ENCODE data around the gene RBL1. TPM values are rescaled to one million over a fixed set of nuclear protein-coding genes. Genes with fewer than 3 reads are reported as not detected.

The RBL1 gene
- total RNA-seq, 1 experiment from 2014 or later, result 30.2 TPM

DNA sequence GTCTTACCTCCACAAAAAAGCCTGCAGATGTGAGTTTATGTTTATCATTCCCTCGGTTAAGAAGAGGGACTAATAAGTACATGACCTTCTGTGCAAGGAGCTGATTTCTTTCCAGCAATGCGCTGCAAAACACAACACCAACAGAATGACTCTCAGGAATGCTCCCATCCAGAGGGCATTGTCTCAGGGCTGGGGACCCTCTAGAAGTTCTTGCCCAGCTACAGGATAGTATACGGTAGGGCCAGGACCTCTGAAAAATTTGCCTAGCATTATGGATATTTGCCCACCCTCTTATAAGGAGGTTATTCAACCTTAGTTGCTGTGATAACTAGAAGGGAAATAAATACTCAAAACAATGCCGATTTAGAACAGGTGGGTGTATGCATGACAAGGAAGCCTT lies 24.7 kb upstream of the RBL1 start:
- H3K4me3 ChIP-seq (ENCODE audit: low read depth, low read length, poor library complexity, severe bottlenecking), result no peak overlapping the region
- no TSS peak for BruUV-seq (replicated peaks)
- H3K4me1 ChIP-seq (ENCODE audit: insufficient read depth, low read length, poor library complexity, severe bottlenecking), result no peaks in the 10 kb centered on the region
- intact Hi-C loops (cut with micrococcal nuclease; ENCODE audit: unreplicated experiment), result no loop called here
- DNase-seq (ENCODE audit: low spot score), result no peak
- no peaks in the 10 kb centered on the region for H3K27me3 ChIP-seq (replicated peaks; ENCODE audit: insufficient read depth, low read depth, low read length, poor library complexity)
- no peak for TF ChIP-seq EZH2 (IDR thresholded peaks at IDR 0.05; ENCODE audit: borderline replicate concordance, low read depth, low read length, poor library complexity, severe bottlenecking)
- TF ChIP-seq, protein P1, sequence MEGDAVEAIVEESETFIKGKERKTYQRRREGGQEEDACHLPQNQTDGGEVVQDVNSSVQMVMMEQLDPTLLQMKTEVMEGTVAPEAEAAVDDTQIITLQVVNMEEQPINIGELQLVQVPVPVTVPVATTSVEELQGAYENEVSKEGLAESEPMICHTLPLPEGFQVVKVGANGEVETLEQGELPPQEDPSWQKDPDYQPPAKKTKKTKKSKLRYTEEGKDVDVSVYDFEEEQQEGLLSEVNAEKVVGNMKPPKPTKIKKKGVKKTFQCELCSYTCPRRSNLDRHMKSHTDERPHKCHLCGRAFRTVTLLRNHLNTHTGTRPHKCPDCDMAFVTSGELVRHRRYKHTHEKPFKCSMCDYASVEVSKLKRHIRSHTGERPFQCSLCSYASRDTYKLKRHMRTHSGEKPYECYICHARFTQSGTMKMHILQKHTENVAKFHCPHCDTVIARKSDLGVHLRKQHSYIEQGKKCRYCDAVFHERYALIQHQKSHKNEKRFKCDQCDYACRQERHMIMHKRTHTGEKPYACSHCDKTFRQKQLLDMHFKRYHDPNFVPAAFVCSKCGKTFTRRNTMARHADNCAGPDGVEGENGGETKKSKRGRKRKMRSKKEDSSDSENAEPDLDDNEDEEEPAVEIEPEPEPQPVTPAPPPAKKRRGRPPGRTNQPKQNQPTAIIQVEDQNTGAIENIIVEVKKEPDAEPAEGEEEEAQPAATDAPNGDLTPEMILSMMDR (conservative IDR thresholded peaks at IDR 0.05; ENCODE audit: low read depth, low read length), result no peak
- no peaks in the 10 kb centered on the region for H3K36me3 ChIP-seq (ENCODE audit: insufficient read depth, low read length, poor library complexity, severe bottlenecking)
- POLR2A ChIA-PET (ENCODE audit: low non-redundant PET), result no interaction called here
- no peaks in the 10 kb centered on the region for H3K9me3 ChIP-seq (ENCODE audit: low read depth, low read length, poor library complexity, severe bottlenecking)
- CTCF ChIA-PET, result no interaction called here
- H3K27ac ChIP-seq (ENCODE audit: low read depth, low read length, poor library complexity, severe bottlenecking), result no peak overlapping the region

DNA sequence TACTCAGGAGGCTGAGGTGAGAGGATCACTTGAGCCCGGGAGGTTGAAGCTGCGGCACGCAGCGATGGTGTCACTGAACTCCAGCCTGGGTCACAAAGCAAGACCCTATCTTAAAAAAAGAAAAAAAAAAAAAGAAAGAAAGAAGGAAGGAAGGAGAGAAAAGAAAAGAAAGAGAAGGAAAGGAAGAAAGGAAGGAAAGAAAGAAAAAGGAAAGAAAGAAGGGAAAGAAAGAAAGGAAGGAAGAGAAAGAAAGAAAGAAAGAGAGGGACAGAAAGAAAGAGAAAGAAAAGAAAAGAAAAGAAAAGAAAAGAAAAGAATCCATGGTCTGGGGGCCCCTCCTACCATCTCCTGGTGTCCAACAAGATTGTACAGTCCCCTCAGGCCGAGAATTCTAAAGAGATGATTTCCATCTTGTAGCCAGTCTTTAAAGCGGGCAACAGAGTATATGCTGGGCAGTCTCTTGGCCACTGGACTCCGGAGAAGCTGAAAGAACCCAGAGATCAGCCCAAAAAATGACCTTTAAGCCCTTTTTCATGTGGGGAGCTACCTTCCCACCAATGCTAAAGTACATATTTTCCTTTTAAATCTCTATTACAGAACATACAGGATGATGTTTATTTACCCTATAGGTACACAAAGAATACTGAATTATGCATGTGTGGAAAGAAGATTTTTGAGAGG lies 23.7 kb upstream of the RBL1 start:
- no TSS peak for BruUV-seq (replicated peaks)
- POLR2A ChIA-PET (ENCODE audit: low non-redundant PET), result no interaction called here

DNA sequence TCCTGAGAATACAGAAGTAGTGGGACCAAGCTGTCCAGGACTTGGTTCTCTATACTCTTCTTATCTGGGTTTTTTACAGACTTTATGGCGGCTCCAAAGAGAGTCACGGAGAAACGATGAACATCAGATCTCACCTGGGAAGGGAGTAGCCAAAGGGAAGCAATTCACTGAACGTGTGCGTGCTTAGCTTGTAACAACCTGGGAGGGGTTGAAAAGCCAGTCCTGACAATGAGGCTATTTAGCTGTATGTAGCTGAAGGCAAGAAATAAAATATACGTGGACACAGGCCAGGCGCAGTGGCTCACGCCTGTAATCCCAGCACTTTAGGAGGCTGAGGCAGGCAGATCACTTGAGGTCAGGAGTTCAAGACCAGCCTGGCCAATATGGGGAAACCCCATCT lies 18.2 kb upstream of the RBL1 start:
- ChIA-PET POLR2A (ENCODE audit: low non-redundant PET) (no interaction called here), CTCF (no interaction called here)
- Histone ChIP-seq H3K36me3 (ENCODE audit: insufficient read depth, low read length, poor library complexity, severe bottlenecking) (no peaks in the 10 kb centered on the region), H3K9me3 (ENCODE audit: low read depth, low read length, poor library complexity, severe bottlenecking) (no peaks in the 10 kb centered on the region), H3K4me3 (ENCODE audit: low read depth, low read length, poor library complexity, severe bottlenecking) (no peak overlapping the region), H3K27me3 (replicated peaks; ENCODE audit: insufficient read depth, low read depth, low read length, poor library complexity) (no peaks in the 10 kb centered on the region), H3K27ac (ENCODE audit: low read depth, low read length, poor library complexity, severe bottlenecking) (no peak overlapping the region), H3K4me1 (ENCODE audit: insufficient read depth, low read length, poor library complexity, severe bottlenecking) (no peaks in the 10 kb centered on the region)
- BruUV-seq (replicated peaks), result no TSS peak
- no peak for TF ChIP-seq EZH2 (IDR thresholded peaks at IDR 0.05; ENCODE audit: borderline replicate concordance, low read depth, low read length, poor library complexity, severe bottlenecking)
- TF ChIP-seq, protein P1 (conservative IDR thresholded peaks at IDR 0.05; ENCODE audit: low read depth, low read length), result no peak
- no peak for DNase-seq (ENCODE audit: low spot score)
- intact Hi-C loops (cut with micrococcal nuclease; ENCODE audit: unreplicated experiment), result no loop called here

More for the DNA sequence above, 23.7 kb upstream of the RBL1 start:
- H3K4me1 ChIP-seq (ENCODE audit: insufficient read depth, low read length, poor library complexity, severe bottlenecking), result no peaks in the 10 kb centered on the region
- TF ChIP-seq, protein P1 (conservative IDR thresholded peaks at IDR 0.05; ENCODE audit: low read depth, low read length), result no peak
- TF ChIP-seq EZH2 (IDR thresholded peaks at IDR 0.05; ENCODE audit: borderline replicate concordance, low read depth, low read length, poor library complexity, severe bottlenecking), result no peak
- no peaks in the 10 kb centered on the region for H3K36me3 ChIP-seq (ENCODE audit: insufficient read depth, low read length, poor library complexity, severe bottlenecking)
- CTCF ChIA-PET, result no interaction called here
- no peaks in the 10 kb centered on the region for H3K27me3 ChIP-seq (replicated peaks; ENCODE audit: insufficient read depth, low read depth, low read length, poor library complexity)
- no peak for DNase-seq (ENCODE audit: low spot score)
- H3K27ac ChIP-seq (ENCODE audit: low read depth, low read length, poor library complexity, severe bottlenecking), result no peak overlapping the region
- intact Hi-C loops (cut with micrococcal nuclease; ENCODE audit: unreplicated experiment), result no loop called here
- no peak overlapping the region for H3K4me3 ChIP-seq (ENCODE audit: low read depth, low read length, poor library complexity, severe bottlenecking)
- no peaks in the 10 kb centered on the region for H3K9me3 ChIP-seq (ENCODE audit: low read depth, low read length, poor library complexity, severe bottlenecking)

Measured in A673 (cell line).